GM21786 (cell line): ENCODE data around the gene SH3RF3.

Experiments used
- ATAC-seq: cut with Tn5 transposase; IDR thresholded peaks from one replicate; pipeline ENCODE4 v1.9.1; 2021; ENCODE audit not compliant: unreplicated experiment

SH3RF3 gene

GRCh38 chr2:109460553-109461324 is 331.7 kb downstream of the SH3RF3 start:
- ATAC-seq = no peak

GRCh38 chr2:109463236-109463635 is 334.2 kb downstream of the SH3RF3 start:
- no peak for ATAC-seq

GRCh38 chr2:109463891-109464290 is 334.9 kb downstream of the SH3RF3 start:
- no peak for ATAC-seq

GRCh38 chr2:109466674-109467575 is 337.9 kb downstream of the SH3RF3 start:
- no peak for ATAC-seq

- ATAC-seq = no peak
Measured at GRCh38 chr2:109467701-109468100, 338.7 kb downstream of the SH3RF3 start.

GRCh38 chr2:109468893-109469292 is 339.9 kb downstream of the SH3RF3 start:
- ATAC-seq = no peak

DNA sequence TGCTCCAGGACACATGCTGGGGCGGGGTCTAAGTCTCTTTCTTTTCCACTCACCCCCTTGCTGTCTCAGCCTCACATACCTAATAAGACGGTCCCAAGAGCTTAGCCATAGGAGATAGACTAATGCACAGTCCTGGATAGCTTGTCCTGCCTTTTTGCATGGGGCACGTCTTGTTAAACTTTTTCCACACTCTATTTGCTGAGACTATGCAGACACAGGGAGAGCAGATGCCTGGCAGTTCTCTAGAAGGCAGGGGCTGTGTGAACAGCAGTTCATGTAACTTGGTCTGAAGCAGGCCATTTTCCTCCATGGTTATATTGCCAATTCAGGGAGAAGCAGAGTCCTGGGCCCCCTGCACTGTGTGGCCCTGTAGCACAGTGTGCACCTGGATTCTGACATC is 342.7 kb downstream of the SH3RF3 start:
- no peak for ATAC-seq

GRCh38 chr2:109472331-109472959 is 343.4 kb downstream of the SH3RF3 start:
- no peak for ATAC-seq

DNA sequence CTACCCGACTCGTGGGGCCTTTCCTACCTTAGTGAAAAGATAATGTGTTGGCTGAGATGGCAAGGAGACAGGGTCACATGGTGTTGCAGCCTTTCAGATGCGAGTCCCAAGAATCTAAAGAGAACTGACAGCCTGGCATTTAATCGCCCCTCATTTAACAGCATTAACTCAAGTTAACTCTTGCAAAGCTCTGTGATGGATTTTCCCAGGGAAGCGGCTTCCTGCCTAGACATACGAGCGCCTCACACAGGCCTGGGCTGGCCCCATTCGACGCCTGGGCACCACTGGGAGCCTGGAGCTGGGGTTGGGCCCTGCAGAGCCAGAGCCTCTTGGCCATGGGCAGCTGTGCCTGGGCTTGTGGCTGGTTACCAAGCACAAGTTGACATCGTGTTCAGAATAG is 344.0 kb downstream of the SH3RF3 start:
- no peak for ATAC-seq

GRCh38 chr2:109473616-109474318 is 344.8 kb downstream of the SH3RF3 start:
- ATAC-seq = no peak

DNA sequence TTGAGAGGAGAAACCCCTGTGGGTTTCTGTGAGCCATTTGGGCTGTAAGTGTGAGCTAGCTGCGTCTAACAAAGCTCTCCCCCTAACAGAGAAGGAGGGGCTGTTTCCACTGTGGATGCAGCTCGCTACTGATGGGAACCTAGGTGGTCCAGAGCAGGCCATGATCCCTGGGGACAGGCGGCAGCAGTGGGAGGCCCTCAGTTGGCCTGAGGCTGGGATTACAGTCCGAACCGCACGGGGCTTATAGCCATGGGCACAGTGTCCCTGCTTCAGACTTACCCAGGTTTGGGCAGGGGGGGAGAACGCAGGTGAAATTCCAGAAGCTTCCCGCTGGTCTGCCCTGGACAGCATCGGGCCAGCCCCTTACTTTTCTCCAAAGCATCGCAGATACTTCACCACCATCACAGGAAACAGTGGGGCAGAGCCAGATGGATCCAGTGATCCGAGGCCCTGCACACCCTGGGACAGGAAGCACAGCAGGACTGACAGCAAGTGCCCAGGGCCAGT is 345.4 kb downstream of the SH3RF3 start:
- ATAC-seq = no peak

GRCh38 chr2:109475531-109476210 is 346.7 kb downstream of the SH3RF3 start:
- peak; percentile 46 for ATAC-seq

DNA sequence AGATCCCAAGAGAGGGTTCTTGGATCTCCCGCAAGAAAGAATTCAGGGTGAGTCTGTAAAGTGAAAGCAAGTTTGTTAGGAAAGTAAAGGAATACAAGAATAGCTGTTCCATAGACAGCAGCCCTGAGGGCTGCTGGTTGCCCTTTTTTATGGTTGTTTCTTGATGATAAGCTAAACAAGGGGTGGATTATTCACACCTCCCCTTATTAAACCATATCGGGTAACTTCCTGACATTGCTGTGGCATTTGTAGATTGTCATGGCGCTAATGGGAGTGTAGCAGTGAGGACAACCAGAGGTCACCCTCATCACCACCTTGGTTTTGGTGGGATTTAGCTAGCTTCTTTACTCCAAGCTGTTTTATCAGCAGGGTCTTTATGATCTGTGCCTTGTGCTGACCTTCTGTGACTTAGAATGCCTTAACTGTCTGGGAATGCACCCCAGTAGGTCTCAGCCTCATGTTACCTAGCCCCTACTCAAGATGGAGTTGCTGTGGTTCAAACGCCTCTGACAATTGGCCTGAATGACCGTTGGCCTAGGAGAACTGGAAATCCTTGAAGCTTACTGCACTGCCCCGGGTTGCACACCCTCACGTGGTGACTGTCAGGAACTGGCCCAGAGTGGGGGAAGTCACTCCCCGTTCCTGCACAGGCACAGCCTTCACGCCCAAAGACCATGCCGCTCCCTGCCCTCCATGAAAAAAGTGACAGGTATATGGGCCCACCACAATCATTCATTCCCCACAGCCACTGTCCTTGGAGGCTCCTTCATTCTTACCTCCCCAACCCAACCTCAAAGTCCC is 347.8 kb downstream of the SH3RF3 start:
- ATAC-seq = no peak

DNA sequence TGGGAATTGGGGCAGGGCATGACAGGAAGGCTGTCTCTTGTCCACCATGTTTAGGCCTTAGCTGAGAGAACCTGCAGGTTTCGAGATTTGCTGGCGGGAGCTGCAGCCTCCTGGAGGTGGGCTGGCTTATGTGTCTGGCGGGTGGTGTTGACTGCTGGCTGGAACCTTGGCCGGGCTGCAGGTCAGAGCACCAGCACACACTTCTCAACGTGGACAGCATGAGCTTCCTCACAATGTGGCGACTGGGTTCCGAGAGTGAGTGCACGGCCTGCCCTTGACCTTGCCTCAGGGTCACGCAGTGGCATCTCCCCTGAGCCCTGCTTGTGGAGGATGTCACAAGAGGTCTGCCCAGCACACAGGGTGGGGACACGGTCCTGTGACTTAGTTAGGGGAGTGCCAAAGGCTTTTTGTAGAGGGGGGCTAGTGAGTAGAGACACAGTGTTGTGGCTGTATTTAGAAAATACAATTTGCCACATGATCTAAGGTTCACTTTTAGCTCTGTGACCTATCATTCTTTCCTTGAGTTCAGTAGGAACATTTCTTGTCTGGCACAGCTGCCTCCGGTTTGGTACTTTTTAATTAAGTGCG is 350.0 kb downstream of the SH3RF3 start:
- no peak for ATAC-seq

DNA sequence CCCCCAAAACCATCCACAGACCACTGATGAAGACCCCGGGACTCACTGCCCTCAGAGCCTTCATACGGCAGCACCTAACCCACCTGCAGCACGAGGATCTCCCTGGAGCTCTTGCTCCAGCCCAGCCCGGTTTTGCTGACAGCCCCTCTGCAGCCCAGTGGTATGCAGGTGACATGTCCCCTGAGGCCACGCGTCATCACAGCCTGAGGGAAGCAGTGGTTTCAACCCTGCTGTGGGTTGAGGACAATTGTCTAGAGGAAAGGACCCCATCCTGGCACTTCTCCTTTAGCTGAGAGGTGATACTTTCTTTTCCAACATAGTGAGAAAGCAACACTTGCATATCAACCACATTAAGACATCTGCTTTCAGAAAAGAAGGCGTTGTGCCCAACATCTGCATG is 350.8 kb downstream of the SH3RF3 start:
- peak; percentile 35 for ATAC-seq

DNA sequence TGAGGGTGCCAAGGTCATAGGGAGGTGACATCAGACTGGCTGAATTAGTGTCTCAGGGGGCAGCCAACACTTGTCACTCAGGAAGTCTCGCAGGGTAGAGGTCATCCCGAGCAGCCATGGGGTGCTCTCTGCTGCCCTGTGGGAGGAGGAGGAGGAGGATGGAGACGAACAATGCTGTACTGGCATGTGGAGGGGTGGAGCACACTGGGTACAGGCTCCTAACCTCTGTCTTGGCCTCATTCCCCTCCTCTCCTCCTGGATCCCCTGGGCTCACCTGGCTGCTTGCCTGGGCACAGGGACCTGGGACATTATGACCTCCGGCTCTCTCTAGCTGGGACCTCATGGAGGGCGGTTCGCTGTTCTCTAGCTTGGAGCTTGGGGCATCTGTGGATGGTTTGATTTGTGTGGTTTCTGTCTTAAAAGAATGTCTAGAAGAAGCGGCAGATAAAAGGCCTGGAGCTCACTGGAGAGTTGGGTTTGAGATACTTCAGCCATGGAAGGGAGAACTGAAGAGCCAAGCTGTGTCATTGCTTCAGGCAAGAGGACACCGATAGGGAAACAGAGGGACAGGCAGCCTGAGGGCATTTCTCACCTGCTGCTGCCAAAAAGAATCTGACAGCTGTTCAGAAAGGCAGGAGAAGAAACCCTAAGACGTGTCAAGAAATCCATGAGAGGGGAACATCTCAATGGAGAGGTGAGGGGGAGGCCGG is 351.6 kb downstream of the SH3RF3 start:
- ATAC-seq = no peak

GRCh38 chr2:109481196-109481555 is 352.2 kb downstream of the SH3RF3 start:
- ATAC-seq = no peak

DNA sequence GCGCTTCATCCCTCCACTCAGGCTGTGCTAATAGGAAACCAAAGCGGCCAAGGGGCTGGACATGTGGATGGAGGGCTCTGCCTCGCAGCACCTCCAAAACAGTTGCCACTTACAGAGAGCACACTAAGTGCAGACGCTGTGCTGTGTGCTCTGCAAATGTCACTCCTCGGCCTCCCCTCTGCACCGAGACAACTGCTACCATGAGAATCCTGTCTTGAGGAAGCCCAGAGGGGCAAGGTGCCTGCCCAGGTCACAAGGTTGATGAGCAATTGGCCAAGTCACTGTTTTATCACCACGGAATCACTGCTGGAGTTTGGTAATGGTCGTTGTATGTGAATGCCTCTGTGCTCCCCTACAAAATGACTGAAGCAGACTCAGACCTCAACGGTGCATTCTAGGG is 352.6 kb downstream of the SH3RF3 start:
- ATAC-seq = no peak
